Stimulated activated memory B cell treated with anti-CD40 and anti-IgM and Interleukin-4, amounts not matched to agents 10 μg/mL and 1 μg/mL and 100 μg/mL, for 72 hours (primary cell): ENCODE measurements around the gene AMPD2.

Experiments used
- ATAC-seq: fragments of 150-1000 bp; cut with Tn5 transposase; 2 replicates; pipeline ENCODE4 v1.10.0; 2021
- H3K27ac Mint-ChIP-seq: one replicate; pipeline ENCODE4 v1.8.0; 2022; ENCODE audit warnings: mild to moderate bottlenecking, mixed read lengths
- H3K27me3 Mint-ChIP-seq: one replicate; pipeline ENCODE4 v1.8.0; 2022; ENCODE audit warnings: mixed read lengths
- H3K36me3 Mint-ChIP-seq: one replicate; pipeline ENCODE4 v1.8.0; 2022; ENCODE audit warnings: mixed read lengths
- H3K4me1 Mint-ChIP-seq: one replicate; pipeline ENCODE4 v1.8.0; 2022; ENCODE audit warnings: mixed read lengths
- H3K4me3 Mint-ChIP-seq: one replicate; pipeline ENCODE4 v1.8.0; 2022; ENCODE audit warnings: mild to moderate bottlenecking, moderate library complexity, mixed read lengths
- H3K9me3 Mint-ChIP-seq: one replicate; pipeline ENCODE4 v1.8.0; 2022; ENCODE audit warnings: mixed read lengths

The AMPD2 gene

GRCh38 chr1:109623601-109624161 is 4.0 kb downstream of the AMPD2 start:
- Mint-ChIP-seq H3K4me1 (peaks cover 75% of the 10 kb centered on the region), H3K36me3 (peaks cover 22% of the 10 kb centered on the region), H3K4me3 (peak overlapping the region; percentile 52), H3K9me3 (no peaks in the 10 kb centered on the region), H3K27ac (peak overlapping the region; percentile 89), H3K27me3 (no peaks in the 10 kb centered on the region)
- no peak for ATAC-seq

DNA sequence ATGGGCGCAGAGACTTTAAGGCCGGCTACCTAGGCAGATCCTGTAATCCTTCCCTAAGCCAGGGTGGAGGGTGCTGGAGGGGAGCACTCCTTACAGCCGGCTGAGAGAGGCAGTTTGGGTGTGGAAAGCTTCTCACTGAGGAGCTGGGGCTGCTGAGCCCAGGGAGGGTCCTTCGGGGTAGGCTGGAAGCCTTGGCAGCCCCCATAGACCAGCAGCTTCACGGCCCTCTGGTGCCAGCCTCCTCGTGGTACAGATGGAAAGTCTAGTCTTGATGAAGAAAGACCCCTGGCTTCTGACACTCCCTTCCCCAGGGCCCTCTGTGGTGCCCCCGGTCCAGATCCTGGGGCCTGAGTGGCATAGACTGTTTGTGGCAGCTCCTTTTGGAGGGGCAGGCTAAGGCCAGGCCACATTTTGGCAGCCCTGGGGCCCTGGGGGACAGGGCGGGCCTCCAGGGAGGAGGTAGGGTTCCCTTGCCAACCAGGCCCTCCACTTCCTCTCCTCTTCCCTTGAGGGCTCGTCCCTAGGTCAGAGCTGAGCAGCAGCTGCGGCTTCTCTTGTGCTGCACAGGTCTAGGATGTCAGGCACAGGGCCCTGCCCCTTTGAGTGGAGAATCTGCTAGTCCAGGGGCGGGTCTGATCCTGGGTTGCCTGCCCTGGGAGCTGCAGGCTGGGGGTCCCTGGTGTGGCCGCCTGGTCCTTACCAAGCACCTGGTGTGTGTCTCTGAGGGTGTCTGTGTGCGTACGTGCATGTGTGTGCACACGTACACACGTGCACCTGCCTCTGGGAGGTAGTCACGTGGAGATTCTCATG is 4.8 kb downstream of the AMPD2 start:
- Mint-ChIP-seq H3K9me3 (no peaks in the 10 kb centered on the region), H3K4me3 (peak overlapping the region; percentile 52), H3K27me3 (no peaks in the 10 kb centered on the region), H3K27ac (peak overlapping the region; percentile 89), H3K36me3 (peaks cover 29% of the 10 kb centered on the region), H3K4me1 (peaks cover 67% of the 10 kb centered on the region)
- ATAC-seq: peak; percentile 70

- peaks cover 37% of the 10 kb centered on the region for H3K36me3 Mint-ChIP-seq
- peaks cover 60% of the 10 kb centered on the region for H3K4me1 Mint-ChIP-seq
- H3K27ac Mint-ChIP-seq: peak overlapping the region; percentile 89
- ATAC-seq: no peak
- H3K27me3 Mint-ChIP-seq: no peaks in the 10 kb centered on the region
- H3K4me3 Mint-ChIP-seq: no peak overlapping the region
- H3K9me3 Mint-ChIP-seq: no peaks in the 10 kb centered on the region
Observed at GRCh38 chr1:109625176-109625575, 5.5 kb downstream of the AMPD2 start.

DNA sequence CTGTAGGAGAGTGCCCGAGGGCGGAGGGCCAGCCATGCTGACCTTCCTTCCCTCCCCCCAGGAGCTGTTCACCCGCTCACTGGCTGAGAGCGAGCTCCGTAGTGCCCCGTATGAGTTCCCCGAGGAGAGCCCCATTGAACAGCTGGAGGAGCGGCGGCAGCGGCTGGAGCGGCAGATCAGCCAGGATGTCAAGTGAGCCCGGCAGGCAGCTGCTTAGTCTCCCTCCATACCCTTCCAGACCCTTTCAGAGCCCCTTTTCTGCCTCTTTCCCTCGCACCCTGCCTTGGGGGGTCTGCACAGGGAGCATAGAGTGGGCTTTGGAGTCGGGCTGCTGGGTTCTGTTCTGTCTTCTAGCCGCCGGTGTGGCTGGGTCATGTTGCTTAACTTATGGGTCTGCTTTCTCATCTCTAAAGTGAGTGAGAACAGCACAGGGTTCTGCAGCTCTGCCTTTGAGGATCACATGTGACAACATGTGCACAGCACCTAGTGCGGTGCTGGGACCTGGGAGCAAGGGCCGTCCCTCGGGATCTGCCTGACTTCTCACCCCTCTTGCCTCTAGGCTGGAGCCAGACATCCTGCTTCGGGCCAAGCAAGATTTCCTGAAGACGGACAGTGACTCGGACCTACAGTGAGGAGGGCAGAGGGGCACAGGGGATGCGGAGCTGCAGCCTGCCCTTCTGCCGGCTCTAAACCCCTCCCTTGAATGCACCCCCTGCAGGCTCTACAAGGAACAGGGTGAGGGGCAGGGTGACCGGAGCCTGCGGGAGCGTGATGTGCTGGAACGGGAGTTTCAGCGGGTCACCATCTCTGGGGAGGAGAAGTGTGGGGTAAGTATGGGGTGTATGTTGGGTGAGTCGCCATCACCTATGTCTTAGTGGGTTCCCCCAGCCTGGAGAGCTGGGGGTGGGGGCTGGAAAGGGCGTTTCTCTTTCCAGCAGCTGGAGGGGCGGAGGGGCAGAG is 6.2 kb downstream of the AMPD2 start:
- Mint-ChIP-seq H3K27me3 (no peaks in the 10 kb centered on the region), H3K36me3 (peaks cover 39% of the 10 kb centered on the region), H3K27ac (peak overlapping the region; percentile 89), H3K4me3 (no peak overlapping the region), H3K4me1 (peaks cover 53% of the 10 kb centered on the region), H3K9me3 (no peaks in the 10 kb centered on the region)
- no peak for ATAC-seq

DNA sequence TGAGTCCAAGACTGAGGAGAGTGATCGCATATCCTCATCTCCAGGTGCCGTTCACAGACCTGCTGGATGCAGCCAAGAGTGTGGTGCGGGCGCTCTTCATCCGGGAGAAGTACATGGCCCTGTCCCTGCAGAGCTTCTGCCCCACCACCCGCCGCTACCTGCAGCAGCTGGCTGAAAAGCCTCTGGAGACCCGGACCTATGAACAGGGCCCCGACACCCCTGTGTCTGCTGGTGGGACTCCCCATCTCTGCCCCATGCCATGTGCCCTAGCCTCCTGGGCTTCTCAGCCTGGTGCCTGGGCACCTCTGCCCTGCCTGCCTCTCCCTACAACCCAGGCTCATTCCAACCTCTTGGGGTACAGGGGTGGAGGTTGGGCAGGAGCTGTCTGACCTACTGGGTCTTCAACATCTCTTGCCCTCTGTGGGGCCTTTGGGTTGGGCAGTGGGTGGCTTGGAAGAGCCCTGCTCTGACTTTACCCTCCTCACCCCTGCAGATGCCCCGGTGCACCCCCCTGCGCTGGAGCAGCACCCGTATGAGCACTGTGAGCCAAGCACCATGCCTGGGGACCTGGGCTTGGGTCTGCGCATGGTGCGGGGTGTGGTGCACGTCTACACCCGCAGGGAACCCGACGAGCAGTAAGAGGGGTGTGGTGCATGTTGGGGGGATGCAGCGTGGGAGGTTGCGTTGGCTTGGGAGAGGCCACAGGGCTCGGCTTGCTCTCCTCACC is 7.2 kb downstream of the AMPD2 start:
- Mint-ChIP-seq H3K4me1 (peaks cover 43% of the 10 kb centered on the region), H3K27ac (no peak overlapping the region), H3K27me3 (no peaks in the 10 kb centered on the region), H3K4me3 (no peak overlapping the region), H3K9me3 (no peaks in the 10 kb centered on the region), H3K36me3 (peaks cover 48% of the 10 kb centered on the region)
- ATAC-seq: no peak

DNA sequence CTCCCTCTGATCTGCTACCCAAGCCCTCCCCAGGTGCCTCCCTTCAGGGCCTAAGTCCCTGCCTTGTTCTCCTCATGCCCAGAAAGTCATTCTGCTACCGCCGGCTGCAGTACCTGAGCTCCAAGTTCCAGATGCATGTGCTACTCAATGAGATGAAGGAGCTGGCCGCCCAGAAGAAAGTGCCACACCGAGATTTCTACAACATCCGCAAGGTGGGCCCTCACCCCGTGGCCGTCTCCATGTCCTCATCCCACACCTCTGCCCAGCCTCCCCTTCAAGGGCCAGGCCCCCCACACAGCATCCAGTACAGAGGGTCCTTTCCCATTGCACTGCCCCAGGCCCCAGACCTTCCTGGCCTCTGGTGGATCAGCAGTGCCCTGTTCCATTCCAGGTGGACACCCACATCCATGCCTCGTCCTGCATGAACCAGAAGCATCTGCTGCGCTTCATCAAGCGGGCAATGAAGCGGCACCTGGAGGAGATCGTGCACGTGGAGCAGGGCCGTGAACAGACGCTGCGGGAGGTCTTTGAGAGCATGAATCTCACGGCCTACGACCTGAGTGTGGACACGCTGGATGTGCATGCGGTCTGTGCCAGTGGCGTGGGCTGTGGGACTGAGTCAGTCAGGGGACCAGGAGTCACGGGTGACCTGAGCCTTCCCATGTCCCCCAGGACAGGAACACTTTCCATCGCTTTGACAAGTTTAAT is 8.2 kb downstream of the AMPD2 start:
- Mint-ChIP-seq H3K9me3 (no peaks in the 10 kb centered on the region), H3K36me3 (peaks cover 52% of the 10 kb centered on the region), H3K27me3 (no peaks in the 10 kb centered on the region), H3K27ac (no peak overlapping the region), H3K4me1 (peaks cover 33% of the 10 kb centered on the region), H3K4me3 (no peak overlapping the region)
- ATAC-seq: no peak

DNA sequence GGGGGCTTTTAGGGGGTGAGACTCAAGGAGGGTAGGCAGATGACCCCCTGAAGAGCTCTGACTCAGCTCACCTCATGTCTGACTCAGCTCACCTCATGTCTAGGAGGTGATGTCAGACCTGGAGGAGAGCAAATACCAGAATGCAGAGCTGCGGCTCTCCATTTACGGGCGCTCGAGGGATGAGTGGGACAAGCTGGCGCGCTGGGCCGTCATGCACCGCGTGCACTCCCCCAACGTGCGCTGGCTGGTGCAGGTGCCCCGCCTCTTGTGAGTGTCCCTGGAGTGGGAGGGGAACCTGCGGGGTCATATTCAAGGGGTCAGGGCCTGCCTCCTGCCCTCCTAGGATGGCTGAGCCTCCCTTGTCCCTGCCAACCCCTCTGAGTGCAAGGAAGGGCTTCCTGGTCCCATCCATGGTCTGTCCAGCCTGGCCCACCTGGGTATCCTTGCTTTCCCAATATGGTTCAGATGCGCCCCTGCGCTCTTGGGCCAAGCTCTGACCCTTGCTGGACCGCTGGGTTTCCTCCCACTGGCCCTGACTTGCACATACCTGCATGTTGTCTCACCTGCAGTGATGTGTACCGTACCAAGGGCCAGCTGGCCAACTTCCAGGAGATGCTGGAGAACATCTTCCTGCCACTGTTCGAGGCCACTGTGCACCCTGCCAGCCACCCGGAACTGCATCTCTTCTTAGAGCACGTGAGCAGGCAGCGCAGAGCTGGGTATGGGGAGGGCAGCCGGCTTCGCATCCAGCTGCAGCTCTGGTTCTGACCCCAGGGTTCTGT is 9.1 kb downstream of the AMPD2 start:
- Mint-ChIP-seq H3K4me3 (no peak overlapping the region), H3K4me1 (peaks cover 24% of the 10 kb centered on the region), H3K9me3 (no peaks in the 10 kb centered on the region), H3K27ac (no peak overlapping the region), H3K36me3 (peaks cover 52% of the 10 kb centered on the region), H3K27me3 (no peaks in the 10 kb centered on the region)
- no peak for ATAC-seq

DNA sequence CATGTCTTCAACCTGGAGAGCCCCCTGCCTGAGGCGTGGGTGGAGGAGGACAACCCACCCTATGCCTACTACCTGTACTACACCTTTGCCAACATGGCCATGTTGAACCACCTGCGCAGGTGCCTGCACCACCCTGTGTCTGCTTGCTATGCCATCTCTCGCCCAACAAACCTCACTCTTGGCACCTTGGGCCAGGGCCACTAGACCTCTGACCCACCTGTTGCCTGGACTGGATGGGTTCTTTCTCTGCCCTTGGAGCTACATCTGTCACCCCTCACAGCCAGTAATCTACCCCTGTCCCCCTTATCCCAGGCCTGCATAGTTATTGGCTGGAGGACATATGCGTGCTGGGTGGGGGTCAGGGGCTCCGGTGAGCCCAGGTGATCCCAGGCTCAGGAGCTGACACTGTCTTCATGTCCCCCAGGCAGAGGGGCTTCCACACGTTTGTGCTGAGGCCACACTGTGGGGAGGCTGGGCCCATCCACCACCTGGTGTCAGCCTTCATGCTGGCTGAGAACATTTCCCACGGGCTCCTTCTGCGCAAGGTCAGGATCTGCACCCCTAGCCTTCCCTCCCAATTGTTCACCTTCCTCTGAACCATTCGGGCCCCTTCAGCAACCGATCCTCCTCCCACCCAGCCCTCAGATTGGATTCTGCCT is 9.9 kb downstream of the AMPD2 start:
- no peaks in the 10 kb centered on the region for H3K9me3 Mint-ChIP-seq
- H3K27me3 Mint-ChIP-seq: no peaks in the 10 kb centered on the region
- no peak overlapping the region for H3K4me3 Mint-ChIP-seq
- H3K4me1 Mint-ChIP-seq: peaks cover 20% of the 10 kb centered on the region
- no peak overlapping the region for H3K27ac Mint-ChIP-seq
- H3K36me3 Mint-ChIP-seq: peaks cover 52% of the 10 kb centered on the region
- ATAC-seq: no peak

- Mint-ChIP-seq H3K9me3 (no peaks in the 10 kb centered on the region), H3K4me3 (no peak overlapping the region), H3K27ac (no peak overlapping the region), H3K36me3 (peaks cover 52% of the 10 kb centered on the region), H3K4me1 (peaks cover 20% of the 10 kb centered on the region), H3K27me3 (no peaks in the 10 kb centered on the region)
- ATAC-seq: no peak
Observed at GRCh38 chr1:109630081-109630897, 10.7 kb downstream of the AMPD2 start.

DNA sequence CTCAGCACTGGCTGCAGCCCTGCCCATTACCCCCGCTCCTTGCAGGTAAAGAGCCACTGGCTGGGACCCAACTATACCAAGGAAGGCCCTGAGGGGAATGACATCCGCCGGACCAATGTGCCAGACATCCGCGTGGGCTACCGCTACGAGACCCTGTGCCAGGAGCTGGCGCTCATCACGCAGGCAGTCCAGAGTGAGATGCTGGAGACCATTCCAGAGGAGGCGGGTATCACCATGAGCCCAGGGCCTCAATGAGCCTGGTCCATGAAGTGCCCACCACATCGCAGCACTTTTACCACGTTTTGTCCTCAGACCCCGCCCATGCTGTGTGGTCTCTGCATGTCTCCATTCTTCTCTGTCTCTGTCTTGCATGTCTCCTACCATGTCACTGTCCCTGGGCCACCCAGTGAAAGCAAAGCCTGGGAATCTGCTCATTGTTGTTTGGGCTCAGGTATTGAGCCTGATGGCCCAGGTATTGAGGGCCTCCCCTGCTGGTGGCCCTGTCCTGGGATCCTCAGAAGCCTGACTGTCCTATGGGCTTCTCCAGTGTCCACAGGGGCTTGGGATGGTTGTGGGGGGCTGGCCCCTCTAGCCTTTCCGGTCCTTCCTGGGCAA is 11.4 kb downstream of the AMPD2 start:
- Mint-ChIP-seq H3K9me3 (no peaks in the 10 kb centered on the region), H3K27me3 (no peaks in the 10 kb centered on the region), H3K4me3 (no peak overlapping the region), H3K27ac (no peak overlapping the region), H3K36me3 (peaks cover 50% of the 10 kb centered on the region), H3K4me1 (peaks cover 17% of the 10 kb centered on the region)
- ATAC-seq: no peak

DNA sequence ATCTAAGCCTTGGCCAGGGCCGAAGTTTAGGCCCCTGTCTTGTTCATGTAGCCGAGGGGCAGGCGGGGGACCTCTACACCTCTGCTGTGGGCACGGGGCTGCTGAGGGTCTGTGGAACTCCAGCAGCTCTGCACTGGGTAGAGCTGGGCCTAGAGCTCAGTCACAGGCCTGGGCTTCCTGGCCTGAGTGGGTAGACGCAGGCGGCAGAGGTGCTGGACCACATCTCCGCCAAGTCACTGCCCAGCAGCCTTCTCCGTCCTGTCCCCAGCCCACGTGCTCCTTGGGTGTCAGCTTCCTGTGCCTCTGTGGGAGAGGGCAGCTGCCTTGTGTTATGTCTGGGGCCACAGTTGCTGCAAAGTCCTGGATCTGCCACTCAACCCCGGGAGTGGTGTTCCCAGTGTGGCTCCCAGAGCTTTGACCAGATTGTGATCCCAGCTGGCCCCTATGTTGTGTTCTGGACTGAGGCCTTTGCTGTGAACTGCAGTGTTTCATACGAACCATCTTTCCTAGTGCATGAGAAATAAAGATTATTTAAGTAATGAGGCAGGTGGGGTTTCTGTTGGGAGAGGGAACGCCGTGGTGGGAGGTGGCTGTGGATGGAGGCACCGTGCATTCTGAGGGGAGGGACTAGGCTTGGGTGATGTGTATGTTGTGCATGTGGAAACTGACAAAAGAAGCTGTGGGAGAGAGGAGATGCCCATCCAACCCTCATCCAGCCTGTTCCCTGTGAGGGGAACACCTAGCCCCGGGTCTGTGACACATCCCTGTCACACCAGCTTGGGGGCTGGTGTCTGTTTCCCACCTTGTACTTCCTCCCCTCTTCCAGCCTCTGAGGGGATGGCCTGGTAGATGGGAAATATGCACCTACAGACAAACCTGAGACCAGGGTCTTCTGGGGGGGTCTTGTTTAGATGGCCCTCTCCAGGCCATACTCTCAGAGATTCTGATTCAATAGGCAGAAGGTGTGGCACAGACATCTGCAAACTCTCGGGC is 12.2 kb downstream of the AMPD2 start:
- ATAC-seq: no peak
- Mint-ChIP-seq H3K27me3 (no peaks in the 10 kb centered on the region), H3K27ac (no peak overlapping the region), H3K9me3 (no peaks in the 10 kb centered on the region), H3K4me3 (no peak overlapping the region), H3K36me3 (peaks cover 44% of the 10 kb centered on the region), H3K4me1 (peaks cover 16% of the 10 kb centered on the region)
